Dendritic cell treated with granulocyte-macrophage colony-stimulating factor and Interleukin-4, amounts not matched to agents 40 ng/mL and 50 ng/mL, for 4 days (primary cell): ENCODE measurements around the gene FILIP1.
A peak's percentile ranks its signal among the peaks of the same experiment; 100 is the strongest.

ENCODE experiments used
- H3K27ac Mint-ChIP-seq: one replicate; pipeline ENCODE4 v1.8.0; 2022; ENCODE audit warnings: mild to moderate bottlenecking, mixed read lengths
- H3K27me3 Mint-ChIP-seq: one replicate; pipeline ENCODE4 v1.8.0; 2022; ENCODE audit warnings: mild to moderate bottlenecking, mixed read lengths
- H3K36me3 Mint-ChIP-seq: one replicate; pipeline ENCODE4 v1.8.0; 2022; ENCODE audit warnings: low read depth, mixed read lengths
- H3K4me1 Mint-ChIP-seq: one replicate; pipeline ENCODE4 v1.8.0; 2022; ENCODE audit warnings: low read depth, mixed read lengths
- H3K4me3 Mint-ChIP-seq: one replicate; pipeline ENCODE4 v1.8.0; 2022; ENCODE audit warnings: mild to moderate bottlenecking, moderate library complexity, mixed read lengths
- H3K9me3 Mint-ChIP-seq: one replicate; pipeline ENCODE4 v1.8.0; 2022; ENCODE audit warnings: mixed read lengths
- intact Hi-C: fragments of 100-400 bp; cut with micrococcal nuclease; formaldehyde crosslinking; loops from one replicate; pipeline ENCODE4 v1.15.0; 2022

The FILIP1 gene

DNA sequence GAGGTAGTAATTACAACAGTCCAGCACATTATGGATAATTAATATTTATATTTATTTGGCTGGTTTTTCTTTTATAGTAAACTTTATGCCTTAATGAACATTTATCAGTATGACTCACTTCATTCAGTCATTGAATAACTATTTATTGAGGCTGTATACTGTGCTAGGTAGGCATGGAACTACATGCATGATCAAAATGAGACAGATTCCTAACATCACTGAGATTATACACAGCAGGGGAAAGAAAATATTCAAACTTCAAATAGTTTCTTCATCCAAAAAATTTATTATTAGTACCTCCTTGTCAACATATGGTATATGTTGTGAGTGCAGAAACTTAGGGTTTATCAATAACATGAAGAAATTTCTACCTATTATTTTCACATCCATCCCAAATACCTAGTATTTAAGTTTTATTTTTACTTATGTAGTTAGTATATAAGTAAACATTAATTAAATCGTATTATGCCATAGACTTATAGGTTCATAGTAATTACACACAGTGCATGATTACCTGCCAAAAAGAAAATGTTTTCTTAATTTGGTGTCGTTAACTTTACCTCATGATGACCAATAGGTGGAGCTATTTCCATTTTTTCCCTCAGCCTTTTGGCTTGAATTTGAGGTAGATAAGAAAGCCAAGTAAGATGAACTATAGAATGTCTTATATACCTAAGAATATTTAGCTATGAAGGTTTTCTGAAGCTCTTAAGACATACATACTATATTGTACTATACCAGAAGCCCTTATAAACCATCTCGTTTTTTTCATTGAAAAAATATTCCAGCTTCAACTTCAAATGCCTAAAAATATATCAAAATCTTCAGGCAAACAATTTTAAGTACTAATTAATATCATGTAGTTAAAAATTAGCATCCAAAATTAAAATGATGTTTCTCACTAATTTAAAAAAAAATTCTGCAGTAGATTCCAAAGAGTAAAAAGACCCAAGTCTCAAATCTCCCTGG, 196.5 kb downstream of the FILIP1 start:
- no peak overlapping the region for H3K4me3 Mint-ChIP-seq
- intact Hi-C loops = loop anchor here (1.0 kb wide), 1 partner anchor 229 kb away; no protein-coding TSS in a partner anchor

DNA sequence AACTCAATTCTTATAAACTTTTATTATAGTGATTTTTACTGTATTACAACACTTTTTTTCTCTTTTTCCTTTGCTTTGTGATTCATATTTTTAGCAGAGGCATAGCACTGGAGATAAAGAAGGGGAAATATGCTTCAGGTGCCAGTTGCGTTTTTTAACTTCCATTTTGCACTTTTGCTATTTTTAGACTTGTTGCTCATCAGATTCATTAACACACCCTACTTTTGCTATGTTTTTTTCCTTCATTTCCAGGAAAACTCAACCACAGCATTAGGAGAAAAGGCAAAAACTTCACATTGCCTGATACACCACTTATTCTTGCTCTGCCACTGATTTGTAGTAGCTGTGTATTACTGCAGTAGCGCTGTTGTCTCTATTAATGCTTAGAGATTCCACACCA, 201.0 kb downstream of the FILIP1 start:
- Mint-ChIP-seq H3K27ac (no peak overlapping the region), H3K27me3 (no peaks in the 10 kb centered on the region)
- intact Hi-C loops = no loop called here

More for the DNA sequence above, 196.5 kb downstream of the FILIP1 start:
- Mint-ChIP-seq H3K36me3 (no peaks in the 10 kb centered on the region), H3K9me3 (no peaks in the 10 kb centered on the region), H3K4me1 (peaks cover 13% of the 10 kb centered on the region), H3K27ac (no peak overlapping the region), H3K27me3 (no peaks in the 10 kb centered on the region)

DNA sequence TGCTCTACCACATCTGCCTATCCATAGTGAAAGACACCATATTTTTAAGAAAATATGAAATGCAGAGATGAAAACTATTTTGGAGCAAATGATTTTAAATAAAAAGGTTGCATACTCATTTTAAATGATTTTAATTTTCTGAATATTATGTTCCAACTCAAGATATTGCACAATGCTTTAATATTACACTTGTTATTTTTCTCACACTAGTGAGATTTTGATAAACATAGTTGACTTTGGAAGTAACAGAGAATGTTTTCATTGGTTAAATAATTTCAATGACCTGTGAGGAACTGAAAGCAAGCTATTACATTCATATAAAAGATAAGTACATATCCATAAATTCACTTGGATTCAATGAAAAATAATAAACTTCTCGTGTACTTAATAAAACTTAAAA, 201.9 kb downstream of the FILIP1 start:
- Mint-ChIP-seq H3K4me3 (no peak overlapping the region), H3K36me3 (no peaks in the 10 kb centered on the region), H3K9me3 (no peaks in the 10 kb centered on the region), H3K27me3 (no peaks in the 10 kb centered on the region), H3K27ac (no peak overlapping the region), H3K4me1 (peaks cover 11% of the 10 kb centered on the region)
- intact Hi-C loops = no loop called here

More for the DNA sequence above, 201.0 kb downstream of the FILIP1 start:
- peaks cover 2% of the 10 kb centered on the region for H3K4me1 Mint-ChIP-seq
- H3K36me3 Mint-ChIP-seq = no peaks in the 10 kb centered on the region
- H3K4me3 Mint-ChIP-seq = no peak overlapping the region
- H3K9me3 Mint-ChIP-seq = no peaks in the 10 kb centered on the region

DNA sequence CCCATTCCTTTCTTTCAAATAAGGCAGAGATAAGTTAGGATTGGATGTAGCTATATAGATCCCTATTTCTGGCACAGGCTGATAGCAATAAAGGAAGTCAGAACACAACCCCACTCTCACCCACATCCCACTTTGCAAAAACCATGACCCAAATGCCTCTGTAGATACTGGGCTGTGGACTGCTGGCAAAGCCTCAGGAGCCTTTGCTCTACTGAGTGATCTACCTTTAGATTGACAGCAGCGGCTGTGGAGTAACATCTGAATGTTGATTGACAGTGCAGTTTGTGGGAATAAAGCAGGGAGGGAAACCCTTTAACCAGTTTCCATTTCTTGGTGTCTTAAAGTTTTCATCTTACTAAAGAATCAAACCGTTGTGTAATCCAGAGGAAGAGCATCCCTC, 202.3 kb downstream of the FILIP1 start:
- intact Hi-C loops = no loop called here
- peaks cover 15% of the 10 kb centered on the region for H3K4me1 Mint-ChIP-seq
- no peak overlapping the region for H3K4me3 Mint-ChIP-seq
- H3K36me3 Mint-ChIP-seq = no peaks in the 10 kb centered on the region
- no peaks in the 10 kb centered on the region for H3K27me3 Mint-ChIP-seq
- no peak overlapping the region for H3K27ac Mint-ChIP-seq
- H3K9me3 Mint-ChIP-seq = no peaks in the 10 kb centered on the region

DNA sequence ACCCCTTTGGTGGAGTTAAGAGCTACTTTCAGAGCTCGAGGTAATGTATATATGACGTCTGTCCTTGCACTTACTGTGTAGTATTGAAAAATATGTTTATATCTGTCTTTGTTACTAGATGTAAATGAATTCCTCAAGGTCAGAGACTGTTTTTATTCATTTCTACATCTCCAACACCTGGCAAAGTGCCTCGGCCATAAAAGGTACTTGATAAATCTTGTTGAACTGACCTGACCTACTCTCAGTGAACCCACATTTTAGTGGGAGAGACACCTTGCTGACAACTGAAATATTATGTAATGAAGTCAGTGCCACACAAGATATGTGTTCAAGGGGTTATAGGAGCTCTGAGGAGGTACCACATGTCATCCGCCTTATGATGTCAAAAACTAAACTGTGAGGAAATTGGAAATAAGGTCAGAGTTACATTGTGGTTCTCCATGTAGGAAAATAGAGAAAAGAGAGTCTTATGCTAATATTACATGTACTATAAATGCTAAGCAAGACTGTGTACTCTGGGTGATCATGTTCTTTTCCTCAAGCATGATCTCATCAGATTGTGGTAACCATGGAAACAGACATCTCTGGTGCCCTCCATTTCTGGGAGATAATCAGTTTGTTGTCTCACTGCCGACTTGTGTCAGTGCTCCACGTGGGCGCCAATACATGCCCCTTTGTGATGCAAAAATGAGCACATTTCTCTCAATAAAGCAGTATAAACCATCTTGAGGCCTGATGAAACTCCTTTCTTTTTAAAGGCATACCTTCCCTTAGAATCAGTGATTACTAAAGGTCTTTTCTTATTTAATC, 203.3 kb downstream of the FILIP1 start:
- Mint-ChIP-seq H3K36me3 (no peaks in the 10 kb centered on the region), H3K4me1 (peaks cover 16% of the 10 kb centered on the region), H3K9me3 (no peaks in the 10 kb centered on the region), H3K27me3 (no peaks in the 10 kb centered on the region), H3K27ac (no peak overlapping the region), H3K4me3 (no peak overlapping the region)
- intact Hi-C loops = no loop called here

DNA sequence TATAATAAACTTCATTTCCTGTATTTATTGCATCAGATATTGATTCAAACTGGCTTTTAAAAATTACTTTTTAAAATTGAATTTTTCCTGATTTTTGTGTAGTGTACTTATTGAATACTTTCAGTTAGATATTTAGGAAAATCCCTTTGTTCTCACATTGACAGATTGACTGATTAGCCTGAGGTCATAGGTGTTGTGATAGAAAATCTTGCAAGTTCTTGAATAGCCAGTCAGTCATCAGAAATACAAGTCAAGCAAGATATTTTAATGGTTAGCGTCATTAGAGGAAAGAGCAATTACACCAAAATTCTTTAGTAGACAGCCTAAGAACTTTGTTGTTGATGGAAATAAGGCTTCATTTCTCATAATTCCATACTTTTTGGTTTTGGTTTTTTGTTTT, 205.6 kb downstream of the FILIP1 start:
- H3K36me3 Mint-ChIP-seq = no peaks in the 10 kb centered on the region
- no peak overlapping the region for H3K4me3 Mint-ChIP-seq
- intact Hi-C loops = loop anchor here (5.0 kb wide), 1 partner anchor 314 kb away; the partner anchor contains the start of gene SENP6
- no peak overlapping the region for H3K27ac Mint-ChIP-seq
- no peaks in the 10 kb centered on the region for H3K27me3 Mint-ChIP-seq
- peaks cover 16% of the 10 kb centered on the region for H3K4me1 Mint-ChIP-seq
- no peaks in the 10 kb centered on the region for H3K9me3 Mint-ChIP-seq

DNA sequence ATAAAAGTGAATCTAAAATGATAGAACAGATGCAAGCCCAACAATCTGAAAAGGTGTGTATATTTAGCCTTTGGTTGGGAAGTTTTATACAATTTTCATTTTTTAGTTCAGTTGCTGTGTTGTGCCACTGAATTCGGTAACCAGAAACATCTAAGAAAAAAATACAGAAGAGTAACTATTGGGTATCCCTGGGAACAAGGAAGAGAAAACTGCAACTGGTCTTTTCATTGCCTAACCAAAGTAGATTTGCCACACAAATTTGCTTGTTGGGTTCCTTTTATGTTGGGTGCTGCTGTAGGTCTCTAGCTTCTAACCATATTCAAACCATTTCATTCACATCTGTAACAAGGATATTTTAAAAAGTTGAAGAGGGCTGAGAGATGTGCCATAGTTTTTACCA, 206.2 kb downstream of the FILIP1 start:
- intact Hi-C loops = loop anchor here (5.0 kb wide), 1 partner anchor 315 kb away; the partner anchor contains the start of gene SENP6
- Mint-ChIP-seq H3K27me3 (no peaks in the 10 kb centered on the region), H3K4me3 (no peak overlapping the region)

DNA sequence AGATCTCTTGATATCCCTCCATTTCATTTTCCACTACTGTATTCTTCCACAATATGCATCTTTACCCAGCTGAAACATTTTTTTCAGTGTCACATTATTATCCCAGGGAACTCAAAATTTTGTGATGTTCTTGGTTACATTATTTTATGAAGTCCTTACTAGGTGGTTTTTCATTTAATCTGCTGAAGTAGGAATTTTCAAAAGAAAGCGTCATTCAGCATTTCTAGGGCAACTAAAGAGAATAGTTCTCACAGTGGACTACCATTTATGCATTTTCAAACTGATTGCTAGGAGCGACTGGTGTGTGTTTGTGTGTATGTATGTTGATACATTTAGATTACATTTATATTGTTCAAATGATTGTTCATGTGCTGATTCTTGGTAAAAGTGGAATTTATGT, 206.6 kb downstream of the FILIP1 start:
- intact Hi-C loops = loop anchor here (5.0 kb wide), 1 partner anchor 315 kb away; the partner anchor contains the start of gene SENP6
- H3K9me3 Mint-ChIP-seq = no peaks in the 10 kb centered on the region
- no peaks in the 10 kb centered on the region for H3K36me3 Mint-ChIP-seq
- peaks cover 24% of the 10 kb centered on the region for H3K4me1 Mint-ChIP-seq
- H3K4me3 Mint-ChIP-seq = peak overlapping the region; percentile 45
- no peaks in the 10 kb centered on the region for H3K27me3 Mint-ChIP-seq
- peak overlapping the region; percentile 71 for H3K27ac Mint-ChIP-seq

More for the DNA sequence above, 206.2 kb downstream of the FILIP1 start:
- Mint-ChIP-seq H3K9me3 (no peaks in the 10 kb centered on the region), H3K4me1 (peaks cover 20% of the 10 kb centered on the region), H3K36me3 (no peaks in the 10 kb centered on the region), H3K27ac (peak overlapping the region; percentile 71)

DNA sequence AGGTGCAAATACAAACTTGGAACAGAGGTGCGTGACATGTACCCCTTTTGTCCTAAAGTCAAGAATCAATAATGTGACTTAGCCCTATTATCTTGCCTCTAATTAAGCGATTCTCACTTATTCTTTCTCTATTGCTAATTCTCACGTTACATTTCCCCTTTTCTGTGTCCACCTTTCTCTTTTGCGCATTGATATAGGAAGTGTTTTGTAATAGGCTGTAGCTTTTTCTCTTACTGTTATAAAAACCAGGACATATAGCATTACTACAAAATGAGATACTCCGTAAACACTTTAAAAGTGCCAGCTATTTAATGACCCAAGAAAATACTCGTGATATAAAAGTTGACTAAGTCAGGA, 208.3 kb downstream of the FILIP1 start:
- no peak overlapping the region for H3K27ac Mint-ChIP-seq
- H3K27me3 Mint-ChIP-seq = no peaks in the 10 kb centered on the region
- H3K4me3 Mint-ChIP-seq = no peak overlapping the region
- H3K9me3 Mint-ChIP-seq = no peaks in the 10 kb centered on the region
- no peaks in the 10 kb centered on the region for H3K36me3 Mint-ChIP-seq
- intact Hi-C loops = loop anchor here (5.0 kb wide), 1 partner anchor 317 kb away; the partner anchor contains the start of gene SENP6
- peaks cover 34% of the 10 kb centered on the region for H3K4me1 Mint-ChIP-seq

DNA sequence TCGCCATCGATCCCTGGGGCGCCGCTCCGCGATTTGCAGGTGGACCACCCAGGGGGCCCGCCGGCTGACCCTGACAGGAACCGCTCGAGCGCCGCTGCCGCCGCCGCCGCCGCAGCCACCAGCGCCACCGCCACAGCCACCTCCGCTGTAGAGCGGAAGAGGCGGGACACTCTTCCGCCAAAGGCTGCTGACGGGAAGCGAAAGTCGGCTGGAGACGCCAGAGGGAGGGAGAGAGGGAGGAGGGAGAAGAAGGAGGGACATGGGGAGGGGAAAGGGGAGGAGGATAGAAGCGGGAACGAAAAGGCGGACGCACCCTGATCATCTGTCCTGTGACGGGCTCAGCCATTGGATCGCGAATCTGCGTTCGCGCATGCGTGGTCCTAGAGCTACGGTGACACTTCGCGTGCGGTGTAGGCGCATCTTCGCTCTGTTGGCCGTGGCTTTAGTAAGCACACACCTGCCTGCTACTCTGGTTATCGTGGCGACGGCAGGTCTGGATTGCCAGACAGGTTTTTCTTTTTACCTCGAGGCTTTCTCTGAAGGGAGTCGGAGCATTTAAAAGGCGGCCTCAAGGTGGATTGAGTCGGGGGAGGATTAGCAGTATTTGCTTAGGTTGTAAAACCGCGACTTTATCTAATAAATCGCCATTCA, 208.8 kb downstream of the FILIP1 start, which contains the start of gene TMEM30A:
Gene TMEM30A (minus strand): TSS at position 161 of the 651 bp plus-strand sequence. CDS start 154 bp downstream, at position 7.
- Mint-ChIP-seq H3K27me3 (no peaks in the 10 kb centered on the region), H3K36me3 (no peaks in the 10 kb centered on the region), H3K4me3 (no peak within 1 kb of the TSS), H3K4me1 (peaks cover 38% of the 10 kb centered on the region), H3K27ac (no peak within 1 kb of the TSS), H3K9me3 (no peaks in the 10 kb centered on the region)
- intact Hi-C loops = loop anchor here (1.0 to 5.0 kb wide), 2 partner anchors 41 to 318 kb away; partner anchors contain the start of genes COX7A2 and SENP6

DNA sequence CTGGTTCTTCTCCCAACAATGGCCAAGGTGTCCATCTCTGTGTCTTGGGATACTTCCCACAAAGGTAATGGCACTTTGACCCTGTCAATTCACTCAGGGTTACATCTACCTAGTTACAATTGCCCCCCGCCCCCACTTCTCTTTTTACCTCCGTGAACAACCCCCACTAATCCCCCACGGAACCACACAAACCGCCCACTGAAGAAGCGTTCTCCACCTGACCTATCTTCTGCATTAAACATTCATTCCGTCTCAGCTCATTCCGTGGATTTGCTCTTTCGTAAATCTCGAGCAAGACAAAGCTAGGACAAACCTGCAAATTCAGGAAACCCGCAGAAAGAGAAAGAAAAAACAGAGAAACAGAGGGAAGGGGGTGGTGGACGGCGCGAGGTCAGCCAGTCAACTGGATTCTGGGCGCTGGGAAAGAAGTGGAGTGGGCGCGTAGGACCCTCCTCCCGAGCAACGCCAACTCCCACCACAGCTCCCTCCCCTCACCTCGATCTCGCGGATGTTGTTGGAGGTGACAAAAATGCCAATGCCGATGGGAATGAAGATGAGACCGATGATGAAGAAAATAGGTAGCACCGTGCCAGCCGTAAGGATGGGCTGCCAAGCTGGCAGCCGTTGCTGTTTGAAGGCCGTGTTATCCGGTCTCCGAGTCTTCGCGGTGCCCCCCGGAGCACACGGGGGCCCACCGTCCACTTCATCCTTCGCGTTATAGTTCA, 209.5 kb downstream of the FILIP1 start:
- intact Hi-C loops = loop anchor here (1.0 kb wide), 1 partner anchor 41 kb away; the partner anchor contains the start of gene COX7A2
- Mint-ChIP-seq H3K36me3 (no peaks in the 10 kb centered on the region), H3K27ac (no peak overlapping the region), H3K9me3 (no peaks in the 10 kb centered on the region), H3K4me1 (peaks cover 45% of the 10 kb centered on the region), H3K27me3 (no peaks in the 10 kb centered on the region), H3K4me3 (no peak overlapping the region)

DNA sequence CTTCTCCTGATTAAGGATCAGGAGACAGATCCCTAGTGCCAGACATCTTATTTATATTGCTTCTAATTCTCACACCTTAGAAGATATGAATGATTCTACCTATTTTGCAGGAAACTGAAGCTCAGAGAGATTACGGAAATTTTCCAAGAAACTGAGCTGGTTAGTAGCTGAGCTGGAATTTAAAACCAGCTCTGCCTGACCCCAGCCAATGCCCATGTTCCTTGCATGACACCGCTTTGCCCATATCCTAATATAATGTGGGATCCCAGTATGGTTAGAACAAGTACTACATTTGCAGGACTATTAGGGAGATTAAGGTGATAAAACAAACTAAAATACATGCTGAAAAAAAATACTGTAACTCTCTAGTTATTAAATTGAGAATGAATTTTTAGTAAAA, 210.9 kb downstream of the FILIP1 start:
- Mint-ChIP-seq H3K36me3 (peaks cover 10% of the 10 kb centered on the region), H3K9me3 (no peaks in the 10 kb centered on the region), H3K27ac (no peak overlapping the region), H3K4me3 (peak overlapping the region; percentile 59), H3K4me1 (peaks cover 55% of the 10 kb centered on the region), H3K27me3 (no peaks in the 10 kb centered on the region)
- intact Hi-C loops = no loop called here

DNA sequence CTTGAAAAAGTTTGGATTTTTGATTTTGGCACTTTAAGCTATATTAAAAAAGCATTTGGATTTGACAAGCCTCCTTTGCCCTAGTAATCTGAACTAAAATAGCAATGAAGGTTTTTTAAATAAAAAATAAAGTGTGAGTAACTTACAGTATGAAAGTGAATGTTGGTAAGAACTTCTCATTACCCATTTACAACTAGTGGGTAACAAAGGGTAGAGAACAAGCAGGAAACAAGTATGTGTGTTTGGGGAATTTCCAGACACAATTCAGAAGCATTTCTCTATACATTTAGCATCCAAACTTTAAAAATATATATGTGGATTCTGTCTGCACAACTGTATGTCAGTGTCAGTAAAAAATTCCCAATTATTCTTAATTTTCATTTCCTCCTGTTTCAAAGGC, 211.9 kb downstream of the FILIP1 start:
- Mint-ChIP-seq H3K27me3 (no peaks in the 10 kb centered on the region), H3K9me3 (no peaks in the 10 kb centered on the region), H3K36me3 (peaks cover 14% of the 10 kb centered on the region), H3K4me3 (peak overlapping the region; percentile 45), H3K27ac (no peak overlapping the region), H3K4me1 (peaks cover 50% of the 10 kb centered on the region)
- intact Hi-C loops = no loop called here
